Nucleus accumbens (tissue), 56 donors: Measurements from ENCODE around the gene CDH13.
A peak's percentile ranks its signal among the peaks of the same experiment; 100 is the strongest.

Source experiments
- DNase-seq, 56 donors: peaks; one replicate each; lab custom pipeline; 2025; lab: John Stamatoyannopoulos, UW

CDH13 gene

DNA sequence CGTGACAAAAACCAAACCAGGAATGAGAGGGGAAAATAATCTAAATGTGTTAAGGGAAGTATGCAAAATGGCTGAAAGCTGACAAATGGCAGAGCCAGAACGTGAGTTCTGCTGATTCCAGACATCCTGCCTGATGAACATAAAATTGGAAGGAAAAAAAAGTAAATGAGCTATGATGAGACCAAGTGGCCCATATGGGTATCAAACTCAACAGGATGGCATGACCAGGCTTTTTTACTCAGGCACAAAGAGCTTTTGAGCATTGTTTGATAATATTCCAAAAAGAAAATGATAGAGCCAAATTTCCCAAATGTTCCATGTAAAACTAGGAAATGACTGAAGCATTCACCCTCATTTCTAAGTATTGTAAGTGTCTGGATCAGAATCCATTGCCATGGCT, 449.2 kb downstream of the CDH13 start:
- no peak for DNase-seq

DNA sequence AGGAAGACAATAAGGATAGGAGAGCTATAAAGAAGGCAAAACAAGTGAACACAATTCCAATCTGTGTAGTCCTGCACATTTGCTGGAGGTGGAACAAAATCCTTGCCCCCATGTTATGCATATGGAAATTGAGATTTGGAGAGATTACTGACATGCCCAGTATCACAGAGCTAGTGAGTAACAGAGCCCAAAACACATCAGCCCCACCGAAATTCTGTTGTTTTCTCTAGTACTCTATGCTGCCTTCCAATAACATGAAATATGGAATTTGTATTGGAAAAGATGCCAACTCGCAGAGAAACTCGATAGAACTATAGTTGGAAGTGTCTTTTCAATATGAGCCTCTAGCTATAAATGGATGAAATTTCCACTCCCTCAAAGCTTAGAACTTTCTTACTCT, 456.6 kb downstream of the CDH13 start:
- no peak for DNase-seq

DNA sequence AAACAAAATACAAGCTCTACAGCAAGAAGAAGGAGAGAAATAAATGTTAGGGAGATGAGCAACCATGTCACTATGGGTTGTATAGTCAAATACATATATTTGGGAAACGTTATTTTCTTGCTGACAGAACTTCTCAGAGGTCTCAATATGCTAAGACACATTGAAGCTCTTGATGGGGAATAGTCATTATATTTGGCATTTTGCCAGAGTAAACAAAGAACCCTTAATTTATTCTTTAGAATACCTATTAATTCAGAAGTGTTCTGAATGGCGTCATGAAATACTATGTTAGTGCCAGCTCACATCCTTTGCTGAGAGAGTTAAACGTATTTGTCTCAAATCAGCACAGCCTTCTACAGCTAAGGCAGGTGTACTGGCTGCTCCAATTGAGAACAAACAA, 458.9 kb downstream of the CDH13 start:
- DNase-seq, result no peak

DNA sequence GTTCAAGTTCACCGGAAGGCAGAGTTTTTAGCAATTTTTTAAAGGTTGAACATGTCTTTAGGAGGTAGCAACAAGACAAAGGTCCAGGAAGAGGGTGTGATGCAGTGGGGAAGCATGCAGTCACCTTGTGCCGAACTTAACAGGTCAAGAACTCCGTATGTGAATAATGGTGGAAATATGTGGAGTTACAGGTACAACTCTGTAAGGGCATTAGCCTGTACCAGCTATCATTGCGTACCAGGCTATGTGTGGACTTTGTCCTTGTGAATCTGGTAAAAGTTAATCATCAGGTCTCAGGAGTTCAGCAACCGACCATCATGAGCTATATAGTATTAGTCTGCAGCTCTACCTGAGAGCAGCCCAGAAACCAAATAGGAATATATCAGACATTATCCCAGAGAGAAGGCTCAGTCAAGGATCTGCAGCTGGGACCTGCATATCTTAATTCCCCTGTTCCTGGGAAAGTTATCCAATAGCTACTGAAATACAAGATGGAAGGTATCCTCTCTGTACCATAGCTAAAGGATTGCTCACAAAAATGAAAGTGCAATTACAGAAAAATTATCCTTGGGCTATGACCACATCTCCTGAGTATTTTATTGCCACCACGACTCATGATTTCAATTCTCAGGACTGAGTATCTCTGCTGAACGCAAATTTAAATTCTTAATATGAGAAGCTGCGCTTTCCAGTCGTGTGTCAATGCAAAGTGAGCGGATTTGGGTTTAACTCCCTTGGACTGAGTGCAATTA, 469.3 kb downstream of the CDH13 start:
- no peak for DNase-seq

DNA sequence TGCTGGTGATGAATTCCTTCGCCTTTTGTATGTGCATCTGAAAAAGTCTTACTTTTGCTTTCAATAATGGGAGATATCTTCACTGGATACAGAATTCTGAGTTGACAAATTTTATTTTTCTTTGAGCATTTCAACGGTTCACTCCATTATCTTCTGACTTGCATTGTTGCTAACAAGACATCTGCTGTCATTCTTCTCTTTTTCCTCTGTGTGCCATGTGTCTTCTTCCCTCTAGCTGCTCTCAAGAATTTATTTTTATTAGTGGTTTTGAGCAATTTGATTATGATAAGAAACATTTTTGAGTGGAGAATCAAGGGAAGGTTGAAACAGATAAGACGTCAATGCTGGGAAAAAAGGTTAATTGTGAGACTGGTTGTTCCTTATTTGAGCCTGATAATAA, 471.8 kb downstream of the CDH13 start:
- no peak for DNase-seq

DNA sequence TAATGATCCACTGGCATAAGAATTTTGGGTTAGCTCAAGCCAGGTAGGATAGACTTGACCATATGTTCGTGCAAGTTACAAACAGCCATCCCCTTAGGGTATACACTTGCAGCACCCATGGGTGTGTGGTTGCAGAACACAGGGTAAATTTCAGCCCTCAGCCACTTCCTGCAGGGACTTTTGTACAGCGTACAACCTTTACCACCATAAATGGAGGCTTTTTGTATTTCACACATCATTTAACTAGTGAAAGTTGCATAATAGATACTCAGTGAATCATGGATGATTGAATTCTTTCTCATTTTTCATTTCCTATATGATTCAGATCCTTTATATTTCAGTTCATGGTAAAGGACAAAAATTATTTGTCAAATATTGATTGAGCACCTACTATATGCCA, 473.9 kb downstream of the CDH13 start:
- no peak for DNase-seq

DNA sequence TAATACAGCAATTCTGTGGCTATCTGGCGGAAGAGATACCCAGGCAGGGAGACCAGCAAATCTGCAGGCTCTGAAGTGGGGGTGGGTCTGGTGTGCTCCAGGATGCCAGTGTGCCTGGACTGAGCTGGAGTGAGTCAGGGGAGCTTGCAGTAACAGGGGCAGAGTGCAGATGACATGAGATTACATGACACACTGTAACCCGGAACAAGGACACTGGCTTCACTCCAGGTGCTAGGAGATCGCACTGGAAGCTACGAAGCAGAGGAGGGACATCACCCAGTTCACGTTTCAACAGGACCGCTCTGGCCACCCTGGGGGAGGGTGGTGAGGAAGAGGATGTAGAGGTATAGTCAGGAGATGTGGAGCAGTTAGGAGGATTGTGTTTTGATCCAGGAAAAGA, 475.6 kb downstream of the CDH13 start:
- DNase-seq, result no peak

DNA sequence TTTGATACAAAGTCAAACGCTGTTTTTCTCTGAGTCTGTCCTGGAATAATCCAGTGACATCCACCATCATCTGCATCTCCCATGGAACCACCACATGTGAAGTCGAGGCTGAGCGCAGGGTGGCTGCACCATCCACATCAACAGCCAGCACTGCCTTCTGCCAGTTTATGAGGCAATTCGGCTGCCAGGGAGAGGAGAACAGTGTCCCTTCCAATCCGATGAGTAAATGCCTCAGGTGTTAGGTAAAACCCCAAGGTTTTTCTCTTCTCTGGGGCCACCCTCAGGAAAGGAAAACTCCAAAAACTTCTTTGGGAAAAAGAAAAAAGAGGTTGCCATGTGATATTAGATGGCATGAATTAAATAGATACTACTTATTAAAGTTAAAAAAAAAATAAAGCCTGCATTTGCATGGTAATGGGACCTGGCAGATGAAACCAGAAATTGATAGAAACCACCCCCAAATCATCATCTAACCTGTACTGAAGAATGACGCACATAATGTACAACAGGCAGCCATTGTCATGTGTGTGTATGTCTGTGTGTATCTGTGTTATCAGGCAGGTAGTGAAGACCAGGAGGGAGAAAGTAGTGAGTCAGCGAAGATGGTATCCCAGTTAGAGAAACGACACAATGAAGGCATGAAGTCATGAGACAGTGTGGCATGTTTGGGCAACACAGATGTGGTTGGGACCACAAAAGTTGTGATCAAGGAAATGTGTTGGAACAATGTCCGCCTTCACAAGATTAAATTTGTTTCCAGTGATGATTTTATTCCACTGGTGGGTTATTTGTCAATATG, 478.7 kb downstream of the CDH13 start:
- DNase-seq, result no peak

DNA sequence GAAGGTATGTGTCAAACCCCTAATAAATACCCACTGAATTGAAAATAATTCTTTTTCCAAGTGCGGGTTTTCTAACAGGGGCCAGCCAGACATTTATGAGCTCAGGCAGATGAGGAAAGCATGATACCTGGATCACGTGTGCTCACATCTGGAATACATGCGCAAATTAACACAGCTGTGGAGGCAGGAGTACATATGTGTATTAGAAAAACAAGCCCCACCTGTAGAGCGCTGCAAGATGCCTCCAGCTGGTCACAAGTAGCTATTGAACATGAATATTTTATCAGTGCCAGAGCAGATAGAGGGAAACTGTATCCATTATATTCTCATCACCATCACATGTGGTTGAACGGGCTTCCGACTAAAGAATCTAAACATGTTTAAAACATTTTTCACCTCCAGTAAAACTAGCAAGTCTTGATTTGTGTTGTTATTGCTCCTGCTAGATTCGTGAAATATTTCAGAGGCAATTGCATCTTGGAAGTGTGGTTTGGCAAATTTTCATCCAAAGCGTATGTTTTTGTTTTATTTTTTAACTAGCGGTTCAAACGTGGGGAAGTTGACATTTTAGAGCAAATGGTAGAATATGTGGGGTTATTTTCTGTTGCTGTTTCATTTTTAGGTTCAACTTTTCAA, 482.8 kb downstream of the CDH13 start:
- no peak for DNase-seq

DNA sequence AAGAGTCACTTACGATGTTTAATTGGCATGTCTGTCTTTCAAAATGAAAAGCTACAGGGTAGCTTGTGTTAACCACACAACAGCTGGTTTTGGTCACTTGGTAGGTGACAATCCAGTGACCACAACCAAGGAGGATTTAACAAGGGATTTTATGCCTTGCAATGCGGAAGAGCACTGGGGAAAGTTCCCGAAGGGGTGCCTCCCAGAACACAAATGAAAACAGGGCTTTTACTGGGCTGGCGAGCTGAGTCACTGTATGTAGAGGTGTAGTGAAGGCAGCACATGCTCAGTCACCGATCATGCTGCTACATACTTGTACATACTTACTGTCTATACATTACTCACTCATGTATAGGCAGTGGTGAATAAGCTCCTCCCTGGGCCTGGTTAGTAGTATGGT, 483.5 kb downstream of the CDH13 start:
- DNase-seq, result no peak

DNA sequence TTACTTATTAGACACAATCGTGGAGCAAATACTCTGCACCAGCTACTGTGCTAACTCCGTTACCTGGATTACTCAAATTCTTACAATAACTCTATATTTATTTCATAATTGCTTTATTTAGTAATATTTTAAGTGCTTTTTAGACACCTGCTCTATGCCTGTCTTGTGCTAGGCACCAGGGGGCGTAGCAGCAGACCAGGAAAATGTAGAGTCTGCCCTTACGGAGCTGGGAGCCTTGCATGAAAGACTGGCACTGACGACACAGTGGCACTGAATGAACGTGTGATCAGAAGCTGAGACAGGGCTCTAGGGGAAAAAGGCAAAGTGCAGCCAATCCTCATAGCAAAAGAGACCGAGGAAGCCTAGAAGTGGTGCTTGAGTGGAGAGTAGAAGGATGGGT, 486.5 kb downstream of the CDH13 start:
- peak in 46 of 56 donors; percentile 4 to 76 (median 34) for DNase-seq

DNA sequence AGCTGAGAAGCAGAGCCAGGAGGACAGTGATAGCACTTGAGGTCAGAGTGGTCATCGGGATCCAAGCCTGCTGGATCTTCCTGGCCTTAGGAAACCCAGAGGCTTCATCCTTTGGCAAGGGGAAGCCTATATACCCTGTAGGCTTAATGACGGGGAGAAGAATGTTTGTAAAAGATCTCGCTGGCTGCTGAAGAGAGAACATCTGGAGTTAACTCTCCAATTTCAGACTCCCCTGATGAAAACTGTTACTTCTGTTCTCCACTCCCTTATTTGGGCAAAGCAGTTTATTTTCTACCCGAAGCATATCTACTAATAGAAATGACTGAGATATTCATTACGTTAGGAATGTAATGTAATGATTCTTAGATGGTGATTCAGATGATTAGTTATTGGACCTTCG, 487.0 kb downstream of the CDH13 start:
- DNase-seq, result no peak

DNA sequence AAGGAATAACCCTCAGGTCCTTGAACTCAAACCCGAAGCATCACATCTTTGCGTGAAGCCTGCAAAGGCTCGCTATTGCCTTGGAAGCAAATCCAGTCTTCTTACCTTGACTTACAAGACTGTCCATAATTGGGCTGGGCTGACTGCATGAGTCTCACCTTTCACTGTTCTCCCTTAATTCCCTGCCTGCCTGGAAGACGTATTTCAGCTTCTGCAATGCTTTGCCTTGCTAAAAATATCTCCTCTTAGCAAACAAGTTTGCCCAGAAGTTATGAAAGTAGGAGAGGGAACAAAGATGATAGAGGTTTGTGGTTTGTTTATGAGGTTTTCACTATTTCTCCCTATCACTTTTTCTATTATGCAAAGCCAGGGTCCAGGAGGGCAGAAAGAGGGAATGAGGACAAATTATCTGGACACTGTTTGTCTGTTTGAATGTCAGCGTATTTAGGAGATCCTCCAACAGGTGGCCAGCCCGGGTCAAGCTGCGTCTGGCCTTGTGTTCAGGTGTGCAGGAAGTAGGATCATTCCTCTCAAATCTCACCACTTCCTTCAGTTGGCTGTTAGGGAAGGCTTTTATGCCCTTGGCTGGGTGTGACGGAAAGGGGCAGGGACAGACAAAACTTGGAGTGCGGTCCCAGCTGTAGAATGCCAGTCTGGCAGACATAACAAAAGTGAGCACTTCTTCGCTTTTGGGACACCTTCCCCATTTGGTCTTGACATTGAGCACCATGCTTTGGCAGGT, 488.9 kb downstream of the CDH13 start:
- no peak for DNase-seq

DNA sequence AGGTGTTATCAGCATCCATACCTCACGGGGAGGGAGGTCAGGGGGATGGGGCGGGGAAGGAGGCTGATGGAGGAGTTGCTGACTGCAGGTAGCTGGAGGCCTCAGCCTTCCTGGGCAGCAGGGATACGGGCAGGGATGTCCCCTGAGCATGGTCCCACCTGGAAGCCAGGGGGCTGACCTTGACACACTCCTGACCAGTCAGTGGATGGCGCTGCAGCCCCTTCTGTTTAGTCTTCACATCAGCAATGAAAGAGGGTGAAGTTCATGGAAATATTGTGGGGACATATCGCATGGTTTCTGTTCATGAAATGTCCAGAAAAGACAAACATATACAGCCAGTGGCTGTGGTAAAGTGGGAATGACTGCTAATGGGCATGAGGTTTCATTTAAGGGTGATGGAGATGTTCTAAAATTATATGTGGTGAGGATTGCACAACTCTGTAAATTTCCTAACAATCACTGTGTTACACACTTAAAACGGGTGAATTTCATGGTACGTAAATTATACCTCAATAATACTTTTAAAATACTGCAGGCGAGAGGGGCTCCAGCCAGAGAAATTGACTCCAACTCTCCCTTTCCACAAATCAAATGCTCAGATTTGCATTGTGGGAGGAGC, 489.6 kb downstream of the CDH13 start:
- no peak for DNase-seq

DNA sequence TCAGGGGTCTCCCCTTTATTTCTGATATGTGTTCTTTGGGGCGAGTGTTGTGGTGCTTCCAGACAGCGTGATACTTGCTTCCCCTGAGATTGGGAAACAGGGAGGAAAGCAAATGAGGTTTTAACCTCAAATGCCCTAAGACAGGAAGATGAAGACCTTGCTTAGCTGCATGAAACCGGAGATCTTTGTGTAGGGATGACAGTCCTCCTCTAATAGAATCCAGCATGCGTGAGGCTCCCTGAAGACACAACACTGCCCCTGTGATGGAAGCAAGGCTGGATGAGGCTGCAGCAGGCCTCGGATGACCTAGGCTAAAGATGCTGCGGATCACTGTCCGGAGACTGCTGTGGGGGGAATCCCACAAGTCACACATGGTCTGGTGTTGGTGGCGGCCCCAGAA, 491.0 kb downstream of the CDH13 start:
- DNase-seq, result no peak

DNA sequence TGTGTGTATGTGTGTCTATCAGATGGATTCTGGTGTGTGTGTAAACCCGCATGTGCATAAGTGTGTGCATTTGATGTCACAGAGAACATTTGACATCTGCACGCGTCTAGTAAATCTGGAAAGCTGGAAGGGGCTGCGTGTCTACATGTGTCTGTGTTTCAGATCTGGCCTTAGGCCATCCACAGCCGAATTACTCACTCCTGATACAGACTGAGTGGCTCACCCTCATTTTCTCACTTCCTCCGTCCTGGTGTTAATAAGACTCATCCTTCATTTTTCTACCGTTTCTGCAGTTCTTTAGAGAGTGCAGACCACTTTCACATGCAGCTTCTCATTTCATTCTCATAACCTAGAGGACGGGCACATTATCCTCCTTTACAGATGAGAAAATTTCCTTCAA, 491.6 kb downstream of the CDH13 start:
- DNase-seq, result no peak

DNA sequence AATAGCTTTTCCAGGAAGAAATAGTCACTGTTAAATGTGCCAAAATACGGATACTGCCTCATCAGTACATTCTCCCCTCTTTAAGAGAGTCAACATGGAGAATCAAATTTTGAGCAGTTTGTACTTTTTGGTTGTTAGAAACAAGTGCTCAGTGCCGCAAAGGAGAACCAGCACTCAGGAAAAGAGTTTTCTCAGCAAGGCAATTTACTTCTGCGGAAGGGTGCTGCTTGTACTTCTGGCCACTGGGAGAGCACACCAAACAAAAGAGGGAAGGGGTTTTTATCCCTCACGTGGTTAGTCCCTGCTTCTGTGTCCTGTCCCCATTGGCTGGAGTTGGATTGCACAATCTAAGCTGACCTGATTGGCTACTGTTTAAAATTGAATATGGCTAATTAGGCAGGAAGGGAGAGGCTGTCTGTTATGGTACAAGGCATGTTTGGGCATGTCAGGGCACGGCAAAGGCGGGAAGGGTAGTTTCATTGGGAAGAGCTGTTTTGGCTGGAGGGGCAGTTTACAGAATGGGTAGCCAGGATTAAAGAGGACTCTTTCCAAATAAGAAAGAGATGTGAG, 499.3 kb downstream of the CDH13 start:
- no peak for DNase-seq

DNA sequence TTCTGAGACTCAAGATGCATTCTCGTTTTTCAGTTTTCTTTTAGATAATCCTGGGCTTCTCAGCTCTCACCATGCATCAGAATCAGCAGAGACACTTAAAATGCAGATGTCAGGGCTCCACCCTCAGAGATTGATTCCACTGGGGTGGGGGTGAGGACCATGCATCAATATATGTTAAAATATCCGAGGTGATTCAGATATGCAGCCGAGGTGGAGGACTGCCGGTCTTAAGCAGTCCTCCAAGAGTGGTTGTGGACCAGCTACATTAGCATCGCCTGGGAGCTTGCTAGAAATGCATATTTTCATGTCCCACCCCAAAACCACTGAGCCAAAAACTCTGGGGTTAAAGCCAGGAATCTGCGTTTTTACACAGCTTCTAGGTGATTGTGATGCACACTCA, 501.3 kb downstream of the CDH13 start:
- no peak for DNase-seq

DNA sequence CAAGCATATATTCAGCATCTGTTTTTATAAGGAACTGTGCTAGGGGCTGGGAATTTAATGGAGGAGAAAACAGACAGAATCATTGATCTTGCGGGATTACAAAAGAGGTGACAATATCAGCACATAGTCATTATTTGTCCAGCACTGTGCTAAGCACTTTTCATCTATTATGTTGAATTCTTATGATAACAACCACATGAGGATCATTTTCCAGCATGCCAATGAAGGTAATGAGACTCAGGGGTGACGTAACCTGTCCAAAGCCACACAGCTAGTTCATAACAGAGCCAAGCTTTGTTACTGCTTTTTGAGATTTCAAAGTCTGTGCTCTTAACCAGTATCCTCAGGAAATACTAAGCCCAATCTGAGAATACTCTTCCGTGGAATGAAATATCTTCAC, 503.3 kb downstream of the CDH13 start:
- DNase-seq, result no peak

DNA sequence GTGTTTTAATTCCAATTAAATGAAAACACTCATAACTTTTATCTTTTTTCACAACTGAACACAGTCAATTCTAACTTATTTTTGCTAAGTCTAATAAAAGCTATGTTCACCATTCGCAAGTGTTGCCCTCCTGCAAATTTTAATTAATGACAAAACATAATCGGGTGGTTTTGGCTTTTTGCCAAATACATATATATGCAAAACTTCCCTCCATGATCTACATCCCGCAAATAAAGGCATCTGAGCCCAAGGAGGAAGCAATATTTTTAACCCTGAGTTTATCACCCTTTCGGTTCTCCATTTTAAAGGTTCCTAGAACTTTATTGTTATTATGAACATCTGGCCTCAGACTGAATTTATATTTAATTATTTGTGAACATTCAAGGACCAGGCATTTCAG, 507.9 kb downstream of the CDH13 start:
- no peak for DNase-seq
